PC-3 (cell line): Measurements from ENCODE around the gene UBE2G1. TPM values are rescaled to one million over a fixed set of nuclear protein-coding genes. Genes with fewer than 3 reads are reported as not detected.
"Not testable (repeated sequence)": the region's sequence is repeated elsewhere in the genome, so short reads cannot be mapped to it uniquely, and the experiment has no call there.

Experiments
- ATAC-seq: fragments of 200-7000 bp; cut with Tn5 transposase; 2 replicates; pipeline ENCODE4 v1.9.1; 2020; ENCODE audit warnings: mild to moderate bottlenecking, moderate library complexity
- BruUV-seq: library from RNA; stranded (reverse); fragments of 400-500 nt; replicated peaks from 2 replicates; lab custom pipeline; 2021; lab: Mats Ljungman, UMichigan
- CTCF ChIA-PET: fragments of 300-600 bp; sonication (Branson Sonifier 250); formaldehyde crosslinking; loops from one replicate; lab custom pipeline; 2022; ENCODE audit warnings: antibody characterized with exemption; lab: Charles Lee
- POLR2A ChIA-PET: fragments of 300-600 bp; sonication (Branson Sonifier 250); formaldehyde crosslinking; loops from one replicate; lab custom pipeline; 2022; ENCODE audit warnings: antibody characterized with exemption; ENCODE audit not compliant: unreplicated experiment; lab: Charles Lee
- DNase-seq: peaks from one replicate; pipeline ENCODE4 v3.0.0-alpha.2; 2015
- H2AFZ ChIP-seq: fragments of 300-600 bp; sonication (generic); 2 replicates; pipeline ENCODE4 v1.6.0; 2016; ENCODE audit warnings: antibody characterized with exemption, low read length
- H3F3A ChIP-seq: fragments of 300-600 bp; sonication (generic); one replicate; pipeline ENCODE4 v1.6.0; 2017; ENCODE audit warnings: antibody characterized with exemption, low read length, control low read depth, mild to moderate bottlenecking; ENCODE audit not compliant: unreplicated experiment
- H3K27ac ChIP-seq: fragments of 300-600 bp; sonication (generic); 2 replicates; pipeline ENCODE4 v1.5.1; 2016; ENCODE audit warnings: mild to moderate bottlenecking, low read length
- H3K27me3 ChIP-seq: fragments of 300-600 bp; sonication (generic); 2 replicates; pipeline ENCODE4 v1.6.1; 2016; ENCODE audit warnings: low read length, mixed read lengths
- H3K36me3 ChIP-seq: fragments of 300-600 bp; sonication (generic); 2 replicates; pipeline ENCODE4 v1.6.1; 2016; ENCODE audit warnings: low read depth, mixed run types, low read length, mixed read lengths
- H3K4me1 ChIP-seq: fragments of 300-600 bp; sonication (generic); 2 replicates; pipeline ENCODE4 v1.5.1; 2016; ENCODE audit warnings: low read length; ENCODE audit not compliant: insufficient read depth
- H3K4me2 ChIP-seq: fragments of 300-600 bp; sonication (generic); 2 replicates; pipeline ENCODE4 v1.6.0; 2016; ENCODE audit warnings: low read length
- H3K4me3 ChIP-seq: fragments of 300-600 bp; sonication (generic); 2 replicates; pipeline ENCODE4 v1.5.1; 2016; ENCODE audit warnings: mild to moderate bottlenecking, low read length, mixed read lengths
- H3K79me2 ChIP-seq: fragments of 300-600 bp; sonication (generic); 2 replicates; pipeline ENCODE4 v1.6.1; 2017; ENCODE audit warnings: low read length, mixed read lengths
- H3K9ac ChIP-seq: fragments of 300-600 bp; sonication (generic); 2 replicates; pipeline ENCODE4 v1.6.0; 2016; ENCODE audit warnings: mild to moderate bottlenecking, low read length
- H3K9me2 ChIP-seq: fragments of 300-600 bp; sonication (generic); replicated peaks from 2 replicates; pipeline ENCODE4 v1.6.1; 2016; ENCODE audit warnings: mixed run types, low read length, mixed read lengths
- H3K9me3 ChIP-seq: fragments of 300-600 bp; sonication (generic); 2 replicates; pipeline ENCODE4 v1.6.1; 2016; ENCODE audit warnings: low read length, mixed read lengths
- H4K20me1 ChIP-seq: fragments of 300-600 bp; sonication (generic); 2 replicates; pipeline ENCODE4 v1.6.1; 2016; ENCODE audit warnings: low read length, mixed read lengths
- EZH2 ChIP-seq: fragments of 300-600 bp; sonication (generic); IDR thresholded peaks from one replicate; pipeline ENCODE4 v1.6.1; 2017; ENCODE audit warnings: antibody characterized with exemption, mild to moderate bottlenecking, low read length; ENCODE audit not compliant: unreplicated experiment
- EZH2phosphoT487 ChIP-seq: fragments of 300-600 bp; sonication (generic); IDR thresholded peaks from 2 replicates; pipeline ENCODE4 v1.6.1; 2018; ENCODE audit warnings: mild to moderate bottlenecking, antibody characterized with exemption, low read length, borderline replicate concordance
- intact Hi-C: fragments of 100-400 bp; cut with micrococcal nuclease; formaldehyde crosslinking; loops from 2 replicates; pipeline ENCODE4 v1.9.0; 2023
- total RNA-seq: library from RNA; depleted of rRNA; stranded (reverse); fragments of >200 nt; gene quantifications from 2 replicates; pipeline ENCODE4 v1.2.3, GENCODE V29; 2014
- TF ChIP-seq, protein P1 (sequence below): fragments of 300-600 bp; sonication (generic); conservative IDR thresholded peaks from 2 replicates; pipeline ENCODE4 v1.5.1; 2017; ENCODE audit warnings: antibody characterized with exemption, low read depth, mild to moderate bottlenecking, low read length

Gene UBE2G1
- total RNA-seq, 1 experiment from 2014 or later = 35.8 TPM

DNA sequence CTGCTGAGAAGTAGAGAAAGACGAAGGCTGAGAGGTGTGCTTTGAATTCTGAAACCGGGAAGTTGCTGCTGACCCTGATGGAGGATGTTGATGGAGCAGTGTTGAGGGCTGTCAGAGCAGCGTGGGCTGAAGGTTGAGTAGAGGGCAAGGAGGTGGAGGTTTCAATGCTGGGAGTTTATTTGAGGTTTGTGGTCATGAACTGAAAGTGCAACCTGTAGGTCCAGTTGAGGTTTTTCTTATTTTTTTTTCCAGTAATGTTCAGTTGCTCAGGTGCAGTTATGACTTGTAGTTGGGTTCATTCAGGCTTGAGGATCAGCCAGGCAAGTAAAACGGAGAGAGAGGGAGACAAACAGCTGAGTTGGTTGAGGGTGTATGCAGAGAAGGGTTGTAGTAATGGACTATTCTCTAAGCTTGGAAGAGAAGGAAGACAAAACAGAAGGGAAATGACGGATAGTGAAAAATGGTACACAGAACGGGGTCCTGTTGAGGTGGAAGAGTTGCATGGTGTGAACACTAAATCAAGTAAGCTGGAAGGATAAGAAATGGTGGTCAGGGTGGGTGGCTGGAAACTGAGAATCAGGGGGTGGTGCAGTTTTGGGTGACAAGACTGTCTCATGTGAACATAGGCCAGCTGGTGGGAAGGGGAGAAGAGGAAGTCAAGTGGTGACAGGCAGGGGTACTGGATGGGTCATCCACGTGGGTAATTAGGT is 8.7 kb upstream of the UBE2G1 start:
- DNase-seq = no peak
- ATAC-seq = no peak
- Histone ChIP-seq H3K4me3 (no peak overlapping the region), H3K27me3 (no peaks in the 10 kb centered on the region), H2AFZ (no peak overlapping the region), H4K20me1 (no peaks in the 10 kb centered on the region), H3K27ac (no peak overlapping the region), H3K4me1 (0 out of 2 replicates have a peak, but pooled peaks cover 6% of the 10 kb centered on the region), H3K36me3 (no peaks in the 10 kb centered on the region), H3K4me2 (no peak overlapping the region), H3K9me3 (no peaks in the 10 kb centered on the region), H3F3A (no peaks in the 10 kb centered on the region), H3K9ac (no peak overlapping the region), H3K79me2 (no peaks in the 10 kb centered on the region), H3K9me2 (no peaks in the 10 kb centered on the region)
- no TSS peak for BruUV-seq
- no peak for TF ChIP-seq EZH2
- TF ChIP-seq, protein P1, sequence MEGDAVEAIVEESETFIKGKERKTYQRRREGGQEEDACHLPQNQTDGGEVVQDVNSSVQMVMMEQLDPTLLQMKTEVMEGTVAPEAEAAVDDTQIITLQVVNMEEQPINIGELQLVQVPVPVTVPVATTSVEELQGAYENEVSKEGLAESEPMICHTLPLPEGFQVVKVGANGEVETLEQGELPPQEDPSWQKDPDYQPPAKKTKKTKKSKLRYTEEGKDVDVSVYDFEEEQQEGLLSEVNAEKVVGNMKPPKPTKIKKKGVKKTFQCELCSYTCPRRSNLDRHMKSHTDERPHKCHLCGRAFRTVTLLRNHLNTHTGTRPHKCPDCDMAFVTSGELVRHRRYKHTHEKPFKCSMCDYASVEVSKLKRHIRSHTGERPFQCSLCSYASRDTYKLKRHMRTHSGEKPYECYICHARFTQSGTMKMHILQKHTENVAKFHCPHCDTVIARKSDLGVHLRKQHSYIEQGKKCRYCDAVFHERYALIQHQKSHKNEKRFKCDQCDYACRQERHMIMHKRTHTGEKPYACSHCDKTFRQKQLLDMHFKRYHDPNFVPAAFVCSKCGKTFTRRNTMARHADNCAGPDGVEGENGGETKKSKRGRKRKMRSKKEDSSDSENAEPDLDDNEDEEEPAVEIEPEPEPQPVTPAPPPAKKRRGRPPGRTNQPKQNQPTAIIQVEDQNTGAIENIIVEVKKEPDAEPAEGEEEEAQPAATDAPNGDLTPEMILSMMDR = no peak
- TF ChIP-seq EZH2phosphoT487 = no peak
- intact Hi-C loops = no loop called here
- CTCF ChIA-PET = no interaction called here
- POLR2A ChIA-PET = no interaction called here

DNA sequence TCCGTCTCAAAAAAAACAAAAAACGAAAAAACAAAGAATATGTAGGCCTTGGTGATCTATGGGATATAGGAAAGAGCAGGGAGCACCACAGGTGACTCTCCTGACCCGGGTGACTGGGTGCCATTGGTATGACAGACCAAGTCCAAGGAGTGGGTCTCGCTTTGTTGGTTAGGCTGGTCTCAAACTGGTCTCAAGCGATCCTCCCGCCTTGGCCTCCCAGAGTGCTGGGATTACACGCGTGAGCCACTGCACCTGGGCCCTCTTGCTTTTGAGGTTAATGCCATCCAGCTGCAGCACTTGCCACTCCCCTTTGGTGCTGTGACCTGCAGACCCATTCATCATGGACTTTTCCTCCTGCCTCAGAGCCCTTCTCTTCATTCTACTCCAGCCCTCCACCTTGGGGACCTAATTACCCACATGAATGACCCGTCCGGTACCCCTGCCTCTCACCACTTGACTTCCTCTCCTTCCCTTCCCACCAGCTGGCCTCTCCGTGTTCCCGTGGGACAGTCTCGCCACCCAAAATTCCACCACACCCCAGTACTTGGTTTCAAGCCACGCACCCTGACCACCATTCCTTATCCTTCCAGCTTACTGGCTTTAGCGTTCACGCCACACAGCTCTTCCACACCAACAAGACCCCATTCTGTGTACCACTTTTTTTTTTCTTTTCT is 3.2 kb upstream of the UBE2G1 start:
- DNase-seq (no peak), ATAC-seq (no peak)
- BruUV-seq = no TSS peak
- Histone ChIP-seq H3K36me3 (no peaks in the 10 kb centered on the region), H3K79me2 (peaks cover 17% of the 10 kb centered on the region), H3K27me3 (no peaks in the 10 kb centered on the region), H3K4me1 (0 out of 2 replicates have a peak, but pooled peaks cover 6% of the 10 kb centered on the region), H3F3A (no peaks in the 10 kb centered on the region), H3K9me3 (no peaks in the 10 kb centered on the region), H3K4me3 (no peak overlapping the region), H4K20me1 (no peaks in the 10 kb centered on the region), H3K27ac (no peak overlapping the region), H3K9ac (no peak overlapping the region), H3K4me2 (no peak overlapping the region), H3K9me2 (no peaks in the 10 kb centered on the region), H2AFZ (no peak overlapping the region)
- intact Hi-C loops = loop anchor here (5.0 to 10.0 kb wide), 2 partner anchors 55 to 152 kb away; no protein-coding TSS in a partner anchor
- ChIA-PET CTCF (no interaction called here), POLR2A (no interaction called here)
- TF ChIP-seq EZH2 (no peak), EZH2phosphoT487 (no peak)

DNA sequence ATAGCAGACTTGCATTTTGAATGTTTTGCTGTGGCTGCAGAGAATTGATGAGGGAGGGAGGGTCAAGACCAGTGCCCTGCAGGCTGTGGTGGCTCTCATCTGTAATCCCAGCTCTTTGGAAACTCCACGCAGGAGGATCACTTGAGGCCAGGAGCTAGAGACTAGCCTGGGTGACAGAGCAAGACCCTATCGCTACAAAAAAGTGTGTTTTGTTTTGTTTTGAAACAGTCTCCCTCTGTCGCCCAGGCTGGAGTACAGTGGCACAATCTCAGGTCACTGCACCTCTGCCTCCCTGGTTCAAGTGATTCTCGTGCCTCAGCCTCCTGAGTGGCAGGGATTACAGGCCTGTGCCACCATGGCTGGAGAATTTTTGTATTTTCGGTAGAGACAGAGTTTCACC is 1.9 kb upstream of the UBE2G1 start:
- ChIA-PET POLR2A (no interaction called here), CTCF (no interaction called here)
- no peak overlapping the region for H2AFZ ChIP-seq
- no peaks in the 10 kb centered on the region for H3K27me3 ChIP-seq
- peaks cover under 1% of the 10 kb centered on the region; the same call in 1 of the 2 replicates for H3K4me1 ChIP-seq
- no peak overlapping the region for H3K4me2 ChIP-seq
- H3K9me2 ChIP-seq = no peaks in the 10 kb centered on the region
- TF ChIP-seq EZH2phosphoT487 = no peak
- no peak for TF ChIP-seq EZH2
- TF ChIP-seq, protein P1 = no peak
- no peaks in the 10 kb centered on the region for H3K9me3 ChIP-seq
- H3K79me2 ChIP-seq = peaks cover 30% of the 10 kb centered on the region
- no peak overlapping the region for H3K27ac ChIP-seq
- intact Hi-C loops = loop anchor here (5.0 to 10.0 kb wide), 2 partner anchors 54 to 151 kb away; no protein-coding TSS in a partner anchor
- DNase-seq (no peak), ATAC-seq (no peak)
- H4K20me1 ChIP-seq = 0 out of 2 replicates have a peak, but pooled peaks cover 1% of the 10 kb centered on the region
- no peak overlapping the region for H3K9ac ChIP-seq
- no peaks in the 10 kb centered on the region for H3K36me3 ChIP-seq
- H3K4me3 ChIP-seq = no peak overlapping the region
- no peaks in the 10 kb centered on the region for H3F3A ChIP-seq
- BruUV-seq = no TSS peak

DNA sequence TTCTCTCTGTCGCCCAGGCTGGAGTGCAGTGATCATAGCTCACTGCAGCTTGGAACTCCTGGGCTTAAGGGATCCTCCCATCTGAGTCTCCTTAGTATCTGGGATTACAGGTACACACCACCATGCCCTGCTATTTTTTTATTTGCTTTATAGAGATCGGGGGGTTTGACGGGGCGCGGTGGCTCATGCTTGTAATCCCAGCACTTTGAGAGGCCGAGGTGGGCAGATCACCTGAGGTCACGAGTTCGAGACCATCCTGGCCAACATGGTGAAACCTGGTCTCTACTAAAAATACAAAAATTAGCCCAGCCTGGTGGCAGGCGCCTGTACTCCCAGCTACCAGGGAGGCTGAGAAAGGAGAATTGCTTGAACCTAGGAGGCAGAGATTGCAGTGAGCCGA is 702 bp upstream of the UBE2G1 start:
- BruUV-seq = not testable (repeated sequence)

More for the DNA sequence above, 702 bp upstream of the UBE2G1 start:
- H3K9me2 ChIP-seq, H3K27ac ChIP-seq, DNase-seq, H4K20me1 ChIP-seq, CTCF ChIA-PET, H3K9me3 ChIP-seq, H3F3A ChIP-seq, POLR2A ChIA-PET, ATAC-seq, H3K9ac ChIP-seq, H3K36me3 ChIP-seq, H3K27me3 ChIP-seq, H3K4me1 ChIP-seq: not testable (repeated sequence)
- Histone ChIP-seq H3K4me2 (peak overlapping the region; percentile 95; the same call in 1 of the 2 replicates), H3K79me2 (peaks cover 42% of the 10 kb centered on the region), H3K4me3 (peak overlapping the region; percentile 84; the same call in 1 of the 2 replicates), H2AFZ (peak overlapping the region; percentile 87)
- intact Hi-C loops = loop anchor here (5.0 to 10.0 kb wide), 2 partner anchors 52 to 150 kb away; no protein-coding TSS in a partner anchor
